Hematopoietic multipotent progenitor cell treated with erythropoietin and hydrocortisone succinate and interleukin-3 and kit ligand, for 6 days (in vitro differentiated cells): ENCODE results near the gene OR2D2.
"Not testable (repeated sequence)": the region's sequence is repeated elsewhere in the genome, so short reads cannot be mapped to it uniquely, and the experiment has no call there.

Experiments
- DNase-seq: peaks from one replicate; pipeline ENCODE4 v3.0.0-alpha.2; 2015

The OR2D2 gene

DNA sequence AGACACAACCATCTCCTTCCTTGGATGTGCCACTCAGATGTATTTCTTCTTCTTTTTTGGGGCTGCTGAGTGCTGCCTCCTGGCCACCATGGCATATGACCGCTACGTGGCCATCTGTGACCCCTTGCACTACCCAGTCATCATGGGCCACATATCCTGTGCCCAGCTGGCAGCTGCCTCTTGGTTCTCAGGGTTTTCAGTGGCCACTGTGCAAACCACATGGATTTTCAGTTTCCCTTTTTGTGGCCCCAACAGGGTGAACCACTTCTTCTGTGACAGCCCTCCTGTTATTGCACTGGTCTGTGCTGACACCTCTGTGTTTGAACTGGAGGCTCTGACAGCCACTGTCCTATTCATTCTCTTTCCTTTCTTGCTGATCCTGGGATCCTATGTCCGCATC is 15.4 kb downstream of the OR2D2 start:
- DNase-seq: no peak

DNA sequence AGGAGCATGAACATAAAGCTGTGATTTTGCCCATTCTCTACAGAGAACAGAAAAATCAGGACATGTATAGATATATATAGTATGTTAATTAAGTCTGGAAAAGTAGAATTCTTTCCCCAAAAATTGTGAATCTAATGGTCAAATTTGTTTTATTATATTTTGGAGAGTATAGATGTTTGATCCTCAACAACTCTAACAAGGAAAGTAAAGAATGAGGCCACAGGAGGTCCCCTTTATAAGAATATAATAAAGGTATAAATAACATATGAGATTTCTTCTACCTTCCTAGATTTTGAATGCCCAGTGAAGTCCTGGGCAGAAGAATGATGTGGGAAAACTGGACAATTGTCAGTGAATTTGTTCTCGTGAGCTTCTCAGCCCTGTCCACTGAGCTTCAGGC is 16.0 kb downstream of the OR2D2 start, which contains the start of gene OR10A4:
TSS of gene OR10A4 (plus strand) at position 301 of the 400 bp plus-strand sequence. CDS start at position 324, 23 bp downstream.
- no peak for DNase-seq

DNA sequence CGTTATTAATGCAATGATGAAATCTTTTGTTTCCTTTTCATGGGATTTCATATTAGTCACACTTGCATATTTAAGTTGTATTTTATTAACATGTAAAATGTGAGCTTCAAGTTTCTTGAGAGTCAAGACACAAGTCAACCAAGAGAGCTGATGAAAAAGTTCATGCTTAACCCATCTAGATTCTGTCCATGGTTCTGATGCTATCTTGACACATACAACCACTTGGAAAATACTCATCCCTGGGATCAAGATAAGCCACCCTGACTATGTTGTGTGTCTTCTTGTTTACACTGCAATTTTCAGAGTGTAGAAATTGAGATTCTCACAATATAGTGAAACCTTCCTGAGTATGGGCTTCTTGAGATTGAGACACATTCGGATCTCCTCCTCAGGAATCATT is 16.5 kb downstream of the OR2D2 start:
- no peak for DNase-seq

DNA sequence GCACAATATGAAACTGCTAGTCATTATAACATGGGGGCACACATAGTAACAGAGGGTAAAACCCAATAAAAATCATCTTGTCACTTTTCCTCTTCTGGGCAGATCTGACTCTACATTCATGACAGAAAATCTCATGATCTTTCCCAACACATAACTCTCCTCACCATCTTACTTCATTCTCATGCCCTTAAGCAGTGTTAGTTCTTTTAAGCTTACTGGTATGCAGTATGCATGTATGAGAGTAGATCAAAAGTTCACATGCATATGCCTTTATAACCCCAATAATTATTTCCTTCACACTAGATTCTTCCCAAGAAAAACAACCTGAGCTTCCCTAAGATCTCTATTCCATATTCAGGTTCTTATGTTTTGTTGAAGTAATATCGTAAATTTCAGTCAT is 21.0 kb downstream of the OR2D2 start:
- no peak for DNase-seq

DNA sequence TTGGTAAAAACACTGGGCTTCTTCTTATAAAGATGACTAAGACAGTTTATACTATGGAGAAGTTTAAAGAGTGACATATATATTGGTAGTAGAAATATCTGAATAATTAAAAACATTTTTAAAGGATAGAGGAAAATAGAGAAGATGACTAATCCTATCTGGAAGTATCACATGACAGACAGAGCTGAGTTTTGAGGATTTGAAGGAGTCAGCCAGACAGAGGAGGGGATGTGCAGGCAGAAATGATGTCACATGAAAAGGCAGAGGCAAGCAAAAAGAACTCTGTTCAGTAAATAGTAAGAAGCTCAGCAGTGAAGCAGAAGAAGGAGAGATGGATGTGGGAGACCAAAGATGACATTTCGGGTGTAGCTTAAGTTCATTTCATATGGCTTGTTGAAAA is 27.9 kb downstream of the OR2D2 start:
- DNase-seq: no peak

DNA sequence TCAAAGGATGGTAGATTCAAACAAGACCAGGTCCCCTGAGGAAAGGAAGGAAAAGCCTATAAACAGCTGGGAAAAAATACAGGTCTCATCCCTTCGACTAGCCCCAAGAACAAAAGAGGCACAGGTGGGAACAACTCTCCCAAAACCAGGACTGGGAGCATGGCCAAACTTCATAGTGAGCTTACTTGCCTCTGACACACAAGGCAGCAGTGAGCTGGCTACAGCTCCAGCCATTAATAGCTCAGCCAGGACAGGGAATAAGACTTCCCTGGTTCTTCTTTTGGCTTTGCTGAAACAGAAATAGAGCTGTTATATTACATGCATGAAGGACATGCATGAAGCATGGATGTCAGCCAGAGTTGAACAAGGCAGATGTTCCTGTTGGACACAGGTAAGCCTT is 29.3 kb downstream of the OR2D2 start, which contains the start of gene OR10A2:
TSS of gene OR10A2 (plus strand) at position 97 of the 400 bp plus-strand sequence. CDS start 6,698 bp downstream, outside the sequence.
- no peak for DNase-seq

DNA sequence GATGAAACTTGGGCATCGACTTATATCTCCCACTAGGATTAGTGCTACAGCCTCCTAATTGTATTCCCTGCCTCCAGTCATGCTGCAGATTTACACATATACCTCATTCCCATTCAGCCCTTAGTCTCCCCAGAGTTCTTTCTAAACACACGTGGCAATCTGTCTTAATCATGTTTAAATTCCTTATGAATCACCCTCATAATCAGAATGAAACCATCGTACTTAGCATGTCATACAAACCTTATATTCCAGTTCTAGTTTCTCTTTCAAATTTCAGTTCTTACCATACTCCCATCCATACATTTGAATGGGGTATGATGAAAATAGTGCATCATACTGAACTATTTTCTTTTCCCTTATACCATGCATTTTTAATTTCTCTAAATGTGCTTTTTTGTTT is 35.4 kb downstream of the OR2D2 start:
- DNase-seq: no peak

DNA sequence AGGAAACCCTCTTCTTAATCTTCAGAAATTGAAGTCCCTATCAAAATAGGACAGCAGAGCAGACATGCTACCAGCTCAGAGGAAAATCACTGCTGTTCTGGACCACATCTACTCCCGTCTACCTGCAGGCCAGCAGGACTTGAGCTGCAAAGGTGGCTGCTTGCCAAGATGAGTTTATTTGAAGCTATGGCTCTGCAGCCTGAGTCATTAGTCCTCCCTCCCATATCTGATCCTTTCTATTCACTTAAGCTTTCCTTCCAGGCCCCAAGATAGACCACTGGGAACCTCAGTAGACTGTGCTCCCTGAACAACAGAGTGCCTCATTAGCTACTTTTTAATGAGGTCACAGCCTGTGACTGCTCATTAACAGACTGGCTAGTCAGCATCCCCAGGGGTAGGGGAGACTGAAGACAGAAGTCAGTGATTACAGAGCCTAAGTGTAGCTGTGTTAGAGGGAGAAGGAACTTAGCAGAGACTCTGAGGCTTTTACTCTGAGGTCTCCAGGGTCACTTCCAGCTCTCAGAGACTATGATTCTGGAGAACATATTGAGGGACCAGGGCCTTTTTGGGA is 36.2 kb downstream of the OR2D2 start:
- DNase-seq: peak; percentile 3

DNA sequence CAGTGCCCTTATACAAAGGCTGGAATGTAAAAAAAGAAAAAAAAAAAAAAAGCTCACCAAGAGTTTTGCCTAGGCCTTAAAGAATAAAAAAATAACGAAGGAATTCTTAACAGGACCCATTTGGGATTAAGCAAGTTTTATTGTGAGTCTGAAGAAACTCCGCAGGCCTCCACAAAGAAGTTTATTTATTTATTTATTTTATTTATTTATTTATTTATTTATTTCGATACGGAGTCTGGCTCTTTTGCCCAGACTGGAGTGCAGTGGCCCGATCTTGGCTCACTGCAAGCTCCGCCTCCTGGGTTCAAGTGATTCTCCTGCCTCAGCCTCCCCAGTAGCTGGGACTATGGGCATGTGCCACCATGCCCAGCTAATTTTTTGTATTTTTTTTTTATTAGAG is 37.5 kb downstream of the OR2D2 start:
- DNase-seq: not testable (repeated sequence)

DNA sequence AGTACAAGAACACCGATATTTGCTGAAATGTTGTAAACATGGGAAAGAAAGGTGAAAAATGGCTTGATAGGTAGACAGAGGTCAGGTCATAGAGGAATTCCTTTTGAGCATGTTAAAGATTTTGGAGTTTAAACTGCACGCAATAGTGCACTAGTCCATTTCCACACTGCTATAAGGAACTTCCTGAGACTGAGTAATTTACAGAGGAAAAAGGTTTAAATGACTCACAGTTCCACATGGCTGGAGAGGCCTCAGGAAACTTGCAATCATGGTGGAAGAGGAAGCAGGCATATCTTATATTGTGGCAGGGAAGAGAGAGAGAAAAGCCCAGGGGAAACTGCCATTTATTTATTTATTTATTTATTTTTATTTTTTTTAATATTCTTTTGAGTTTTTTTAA is 41.8 kb downstream of the OR2D2 start:
- no peak for DNase-seq

DNA sequence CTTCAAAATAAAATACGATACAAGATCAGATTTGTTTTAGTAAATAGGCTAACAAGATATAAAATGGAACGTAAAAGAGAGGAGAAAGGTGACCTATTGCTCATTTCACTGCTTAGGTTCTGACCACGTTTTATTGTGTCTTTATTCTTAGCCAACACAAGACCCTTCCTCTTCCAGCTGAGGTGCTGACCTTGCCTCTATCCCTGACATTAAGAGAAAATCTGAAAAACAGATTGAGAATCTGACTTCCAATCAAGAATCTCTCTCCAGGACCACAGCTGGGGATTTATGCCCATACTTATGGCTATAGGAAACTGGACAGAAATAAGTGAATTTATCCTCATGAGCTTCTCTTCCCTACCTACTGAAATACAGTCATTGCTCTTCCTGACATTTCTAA is 46.9 kb downstream of the OR2D2 start, which contains the start of gene OR10A5:
TSS of gene OR10A5 (plus strand) at position 301 of the 400 bp plus-strand sequence. CDS start at position 301, 0 bp downstream.
- DNase-seq: no peak

DNA sequence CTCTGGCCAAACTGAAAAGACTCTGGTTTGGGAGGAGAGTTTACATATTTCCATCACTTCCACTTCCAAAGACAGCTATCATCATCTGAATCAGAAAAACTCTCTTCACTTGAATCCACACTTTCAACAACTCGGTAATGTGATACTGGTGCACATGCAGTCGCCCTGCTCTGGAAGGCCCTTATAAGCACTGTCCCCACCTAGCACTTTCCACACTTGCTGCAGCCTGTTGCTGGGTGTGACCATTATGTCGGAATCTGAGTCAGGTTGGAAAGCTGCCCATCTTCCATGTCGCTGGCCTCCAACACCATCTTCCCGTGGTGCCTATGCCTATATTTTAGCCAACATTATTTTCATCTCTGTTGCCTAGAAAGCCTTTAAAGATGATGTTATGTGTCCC is 47.9 kb downstream of the OR2D2 start:
- no peak for DNase-seq

DNA sequence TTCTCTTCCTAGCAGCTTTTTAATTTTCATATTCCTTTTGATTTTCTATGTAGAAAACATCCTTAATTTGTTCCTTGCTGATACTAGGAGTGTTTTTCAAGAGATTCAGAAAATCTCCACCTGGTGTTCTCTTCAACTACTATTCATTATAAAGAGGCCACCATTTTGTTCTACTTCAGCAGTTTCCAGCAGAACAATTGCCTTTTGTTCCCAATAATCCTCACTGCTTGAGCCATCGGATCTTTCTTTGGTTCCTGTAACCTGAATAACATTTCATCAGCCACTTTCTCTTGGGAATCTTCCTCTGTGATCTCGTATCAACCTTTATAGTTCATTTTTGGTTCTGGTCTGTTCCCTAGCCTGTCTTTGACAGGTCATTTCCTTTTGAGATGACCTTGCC is 48.6 kb downstream of the OR2D2 start:
- DNase-seq: no peak

DNA sequence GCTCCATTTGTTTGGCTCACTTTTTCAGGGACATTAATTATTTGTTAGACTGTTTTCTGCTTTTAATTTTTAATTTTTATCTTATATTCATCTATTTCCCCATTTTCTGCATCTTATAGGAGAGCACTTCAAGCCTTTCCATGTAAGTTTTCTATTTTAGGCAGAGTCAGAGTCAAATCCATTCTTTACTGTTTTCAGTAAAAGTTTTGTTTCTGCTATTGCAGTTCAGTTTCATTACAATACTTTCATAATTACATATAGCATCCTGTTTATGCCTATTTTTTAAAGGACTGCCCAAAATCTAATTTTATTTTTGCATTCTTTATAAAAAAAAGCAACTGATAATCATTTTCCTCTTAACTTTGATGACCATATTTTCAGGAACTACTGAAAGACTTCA is 50.6 kb downstream of the OR2D2 start:
- no peak for DNase-seq
